GM19463 (cell line): ENCODE results near the gene POLR3E.
"Not testable (repeated sequence)": the region's sequence is repeated elsewhere in the genome, so short reads cannot be mapped to it uniquely, and the experiment has no call there.

Experiments used
- ATAC-seq: cut with Tn5 transposase; IDR thresholded peaks from one replicate; pipeline ENCODE4 v1.9.1; 2021; ENCODE audit warnings: mild to moderate bottlenecking, moderate library complexity; ENCODE audit not compliant: unreplicated experiment

Gene POLR3E

DNA sequence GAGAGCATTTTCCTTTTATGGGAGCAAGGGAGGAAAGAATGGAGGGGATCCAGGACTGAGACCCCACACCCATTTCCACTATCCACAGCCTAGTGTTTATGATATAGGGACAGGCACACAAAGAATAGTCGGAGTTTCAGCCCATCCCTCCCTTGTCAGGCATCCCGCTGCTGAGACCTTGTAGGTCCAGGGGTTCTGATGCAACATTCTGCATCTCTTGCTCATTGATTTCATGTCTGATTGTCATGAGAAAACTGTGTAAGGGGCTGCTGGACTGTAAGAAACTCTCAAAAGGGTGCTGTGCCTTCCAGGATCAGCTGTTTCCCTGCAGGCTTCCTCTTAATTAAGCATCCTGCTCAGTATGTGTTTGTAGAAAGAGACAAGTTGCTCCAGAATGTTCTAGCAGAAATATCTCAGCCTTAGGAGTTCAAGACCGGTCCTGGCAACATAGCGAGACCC, 5.3 kb upstream of the POLR3E start:
- ATAC-seq: no peak

DNA sequence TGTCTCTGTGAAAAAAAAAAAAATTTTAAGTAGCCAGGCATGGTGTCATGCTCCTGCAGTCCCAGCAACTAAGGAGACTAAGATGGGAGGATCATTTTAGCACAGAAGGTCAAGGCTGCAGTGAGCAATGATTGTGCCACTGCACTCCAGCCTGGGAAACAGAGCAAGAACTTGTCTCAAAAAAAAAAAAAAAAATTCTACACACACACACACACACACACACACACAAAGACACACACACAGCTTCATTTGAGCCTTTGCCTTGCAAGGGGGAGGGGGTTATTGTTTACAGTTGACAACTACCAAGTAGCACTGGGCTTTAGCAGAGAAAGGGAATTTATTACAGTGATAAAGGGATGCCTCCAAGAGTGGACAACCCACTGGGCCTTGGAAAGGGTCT, 4.9 kb upstream of the POLR3E start:
- no peak for ATAC-seq

DNA sequence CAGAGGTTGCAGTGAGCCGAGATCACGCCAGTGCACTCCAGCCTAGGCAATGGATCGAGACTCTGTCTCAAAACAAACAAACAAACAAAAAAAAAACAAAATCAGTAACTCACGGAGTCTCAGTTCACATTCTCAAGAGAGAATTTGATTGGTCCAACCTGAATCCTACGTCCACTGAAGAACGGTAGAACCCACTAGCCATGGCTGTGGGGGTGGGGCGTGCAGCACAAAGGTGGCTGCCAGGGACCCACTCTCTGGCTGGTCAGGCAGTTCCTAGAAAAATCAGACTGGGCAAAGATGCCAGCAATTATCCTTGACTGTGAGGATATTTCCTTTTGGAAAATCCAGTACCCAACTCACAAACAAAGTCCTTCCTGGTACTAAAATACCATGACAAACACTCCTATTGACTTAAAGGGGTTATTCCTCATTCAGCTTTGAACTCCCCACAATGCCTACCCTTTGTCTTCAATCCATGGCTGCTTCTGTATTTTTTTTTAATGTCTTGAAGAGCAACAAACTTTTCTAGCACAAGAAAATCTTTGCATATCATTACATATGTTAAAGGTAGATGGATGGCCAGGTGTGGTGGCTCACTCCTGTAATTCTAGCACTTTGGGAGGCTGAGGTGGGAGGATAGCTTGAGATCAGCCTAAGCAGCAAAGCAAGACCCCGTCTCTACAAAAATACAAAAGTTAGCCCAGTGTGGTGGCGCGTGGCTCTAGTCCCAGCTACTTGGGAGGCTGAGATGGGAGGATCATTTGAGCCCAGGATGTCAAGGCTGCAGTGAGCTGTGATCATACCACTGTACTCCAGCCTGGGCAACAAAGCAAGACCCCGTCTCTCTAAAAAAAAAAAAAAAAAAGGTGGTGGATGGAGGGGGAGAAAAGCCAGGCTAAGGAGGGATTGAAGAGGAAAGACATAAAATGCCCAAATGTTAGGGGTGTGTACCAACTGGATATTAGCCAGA, 3.8 kb upstream of the POLR3E start:
- ATAC-seq: no peak

DNA sequence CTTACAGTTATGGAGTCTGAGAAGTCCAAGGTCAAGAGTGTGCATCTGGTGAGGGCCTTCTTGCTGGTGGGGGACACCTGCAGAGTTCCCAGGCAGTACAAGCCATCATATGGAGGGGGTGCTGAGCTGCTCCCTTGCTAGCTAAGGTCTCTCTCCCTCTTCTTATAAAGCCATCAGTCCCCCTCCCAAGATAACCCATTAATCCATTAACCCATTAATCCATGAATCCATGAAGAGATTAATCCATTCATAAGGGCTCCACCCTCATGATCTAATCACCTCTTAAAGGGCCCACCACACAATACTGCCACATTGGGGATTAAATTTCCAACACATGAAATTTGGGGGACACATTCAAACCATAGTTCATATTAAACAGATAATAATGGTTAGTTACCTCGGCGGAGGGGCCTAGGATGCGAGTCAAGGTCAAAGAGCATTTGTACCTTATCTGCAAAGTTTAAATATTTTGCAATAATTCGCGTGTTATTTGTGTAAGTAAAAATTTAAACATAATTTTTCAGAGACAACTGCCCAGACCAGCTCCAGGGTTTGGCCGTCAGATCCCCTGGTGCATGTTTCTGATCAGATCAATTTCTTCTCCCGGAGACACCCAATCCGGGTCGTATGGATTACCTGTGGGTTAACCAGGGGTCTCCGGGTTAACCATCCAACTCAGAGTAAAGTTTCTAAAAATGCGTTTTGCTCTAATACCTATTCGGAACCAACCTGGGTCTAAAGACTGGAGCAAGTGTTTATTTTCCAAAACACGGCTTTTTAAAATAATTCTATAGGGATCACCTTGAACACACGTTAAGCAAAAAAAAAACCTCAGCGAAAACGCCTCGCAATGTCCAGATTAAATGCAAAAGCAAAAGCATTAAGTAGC, 740 bp upstream of the POLR3E start:
- no peak for ATAC-seq

DNA sequence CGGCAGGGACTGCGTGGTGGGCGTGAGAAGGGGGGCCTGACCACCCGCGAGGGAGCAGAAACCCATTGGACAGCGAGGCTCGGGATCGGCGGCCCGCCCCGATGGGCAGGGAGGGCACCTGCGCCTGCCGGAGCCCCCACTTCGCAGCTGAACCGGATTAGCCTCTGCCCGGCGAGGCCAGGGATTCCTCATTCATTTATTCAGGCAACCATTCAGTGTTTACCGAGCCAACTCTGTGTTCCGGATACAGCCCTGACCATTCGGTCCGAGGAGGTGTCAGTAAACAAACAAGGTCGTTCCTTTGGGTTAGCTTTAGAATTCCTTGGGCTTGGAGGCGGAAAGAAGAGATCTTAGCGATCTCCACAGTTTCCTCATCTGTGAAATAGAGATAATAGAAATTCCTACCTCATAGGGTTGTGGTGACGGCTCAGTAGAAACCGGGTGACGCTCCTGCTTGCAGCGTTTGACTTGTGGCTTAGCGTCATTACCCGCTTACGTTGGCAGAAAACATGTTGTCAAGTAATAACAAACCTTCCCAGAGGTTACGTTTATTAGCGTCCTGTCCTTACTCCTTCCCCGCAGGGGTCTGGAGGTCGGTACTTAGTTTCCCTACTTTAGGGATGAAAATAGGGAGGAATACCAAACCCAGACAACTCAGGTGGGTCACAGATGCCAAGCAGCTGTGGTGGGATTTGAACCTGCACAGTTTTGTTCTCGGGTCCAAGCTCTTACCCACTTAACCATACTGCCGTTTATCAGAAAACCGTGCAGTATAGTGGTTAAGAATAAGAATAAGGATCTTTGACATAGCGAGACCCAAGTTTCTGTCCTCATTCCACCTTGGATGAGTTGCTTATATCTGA, 893 bp downstream of the POLR3E start:
- peak; percentile 28 for ATAC-seq

DNA sequence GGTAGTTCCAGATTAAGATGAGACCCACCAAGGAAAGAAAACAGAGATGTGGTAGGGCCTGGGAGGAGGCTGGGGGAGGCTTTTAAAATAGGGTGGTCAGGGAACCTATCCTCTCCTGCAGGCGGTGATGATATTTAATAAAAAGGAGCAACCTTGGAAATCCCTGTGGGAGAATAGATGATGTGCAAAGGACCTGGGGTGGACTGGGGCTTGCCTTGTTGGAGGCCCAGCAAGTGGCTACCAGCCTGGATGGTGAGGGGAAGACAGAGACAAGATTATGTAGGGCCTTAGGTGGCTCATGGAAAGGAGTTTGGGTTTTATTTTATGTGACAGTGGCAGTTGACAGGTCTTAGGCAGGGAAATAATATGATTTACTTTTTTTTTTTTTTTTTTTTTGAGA, 1.8 kb downstream of the POLR3E start:
- no peak for ATAC-seq

DNA sequence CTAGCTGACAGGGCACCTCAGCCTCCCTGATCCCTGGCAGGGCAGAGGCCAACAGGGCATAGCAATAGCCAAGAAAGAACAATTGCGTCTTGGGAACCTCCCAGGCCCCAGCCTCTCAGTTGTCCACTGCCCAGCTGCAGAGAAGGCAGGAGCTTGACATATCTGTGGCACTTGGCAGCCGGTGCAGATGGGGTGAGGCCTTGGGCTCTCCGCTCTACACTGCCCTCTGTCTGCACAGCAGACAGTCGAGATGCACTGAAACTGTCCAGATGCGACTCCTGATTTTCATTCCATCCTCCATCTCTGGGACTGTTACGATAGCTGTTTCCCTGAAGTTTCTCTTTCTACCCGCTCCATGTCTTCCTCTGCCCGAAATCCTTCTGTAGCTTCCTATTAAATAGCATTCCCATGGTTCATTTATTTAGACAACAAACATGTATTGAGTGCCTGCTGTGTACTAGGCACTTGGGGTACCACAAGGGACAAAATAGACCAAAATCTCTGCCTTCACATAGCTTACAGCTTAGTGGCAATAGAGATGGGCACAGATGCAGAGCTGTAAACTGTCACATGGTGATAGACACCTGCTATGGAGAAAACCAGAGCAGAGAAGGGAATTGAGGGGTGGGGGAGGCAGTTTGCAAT, 3.3 kb downstream of the POLR3E start:
- ATAC-seq: no peak

DNA sequence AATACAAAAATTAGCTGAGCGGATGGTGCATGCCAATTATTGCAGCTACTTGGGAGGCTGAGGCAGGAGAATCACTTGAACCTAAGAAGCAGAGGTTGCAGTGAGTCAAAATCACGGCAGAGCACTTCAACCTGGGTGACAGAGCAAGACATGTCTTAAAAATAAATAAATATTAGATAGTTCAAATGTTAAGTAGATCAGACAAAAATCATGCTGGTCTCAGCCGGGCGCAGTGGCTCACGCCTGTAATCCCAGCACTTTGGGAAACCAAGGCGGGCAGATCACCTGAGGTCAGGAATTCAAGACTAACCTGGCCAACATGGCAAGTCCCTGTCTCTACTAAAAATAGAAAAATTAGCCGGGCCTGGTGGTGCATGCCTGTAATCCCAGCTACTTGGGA, 4.2 kb downstream of the POLR3E start:
- ATAC-seq: not testable (repeated sequence)

DNA sequence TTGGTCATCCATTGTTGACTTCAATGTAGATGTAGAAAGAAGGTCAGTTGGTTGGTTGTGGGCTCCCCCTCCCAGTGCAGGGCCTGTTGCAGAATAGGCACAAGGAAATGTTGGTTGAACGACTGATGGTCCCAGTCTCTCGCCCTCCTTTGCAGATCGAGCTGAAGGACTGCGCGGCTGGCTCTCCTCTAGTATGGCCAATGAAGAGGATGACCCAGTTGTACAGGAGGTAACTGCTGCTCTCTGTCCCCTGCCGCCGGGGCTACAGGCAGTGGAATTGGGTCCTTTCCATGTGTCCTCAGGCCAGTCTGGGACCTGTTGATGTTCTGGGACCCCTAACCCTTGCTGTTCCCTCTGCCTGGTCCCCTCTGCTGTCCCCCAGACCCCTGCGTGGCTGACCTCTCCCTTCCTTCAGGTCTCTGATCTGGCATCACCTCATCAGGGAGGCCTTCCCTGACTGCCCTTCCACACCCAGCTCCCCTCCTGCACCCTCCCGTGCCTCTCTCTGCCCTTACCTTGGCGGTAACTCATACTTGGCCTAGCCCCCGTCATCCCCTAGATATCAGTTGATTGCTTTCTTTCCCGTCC, 5.7 kb downstream of the POLR3E start:
- ATAC-seq: no peak

DNA sequence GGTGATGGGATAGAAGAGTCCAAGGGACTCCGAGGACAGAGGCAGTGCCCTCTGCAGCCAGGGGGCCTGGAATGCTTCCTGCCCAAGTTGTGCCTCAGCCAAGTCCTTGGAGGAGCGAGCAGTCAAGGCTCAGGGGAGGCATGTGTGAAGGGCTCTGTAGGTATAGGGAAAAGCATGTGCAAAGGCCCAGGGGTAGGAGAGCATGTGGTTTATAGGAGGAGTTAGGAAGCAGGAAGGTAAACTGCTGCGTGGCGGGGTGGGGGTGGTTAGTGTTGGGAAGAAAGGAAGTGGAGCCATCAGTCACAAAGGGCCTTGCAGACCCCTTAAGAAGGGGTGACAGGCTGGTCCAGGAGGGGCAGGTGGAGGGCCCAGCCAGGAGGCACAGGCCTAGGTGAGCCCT, 7.2 kb downstream of the POLR3E start:
- no peak for ATAC-seq

DNA sequence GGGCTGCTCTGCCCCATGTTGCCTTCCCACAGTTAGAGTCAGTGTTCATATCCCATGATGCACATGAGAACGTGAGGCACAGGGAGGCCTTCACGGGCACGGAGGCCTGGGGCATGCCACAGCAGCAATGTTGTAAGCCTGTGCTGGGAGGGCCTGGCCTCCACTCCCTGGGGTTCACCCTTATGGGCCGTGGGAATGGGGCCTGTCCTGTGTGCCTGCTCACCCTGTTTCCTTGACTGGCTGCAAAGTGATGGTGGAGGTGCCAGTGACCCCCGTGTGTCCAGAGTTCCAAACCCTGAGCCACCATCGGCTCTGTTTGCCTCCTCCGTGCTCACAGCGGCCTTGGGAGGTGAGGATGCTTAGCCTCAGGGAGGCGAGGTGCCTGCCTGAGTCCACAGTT, 9.6 kb downstream of the POLR3E start:
- no peak for ATAC-seq

DNA sequence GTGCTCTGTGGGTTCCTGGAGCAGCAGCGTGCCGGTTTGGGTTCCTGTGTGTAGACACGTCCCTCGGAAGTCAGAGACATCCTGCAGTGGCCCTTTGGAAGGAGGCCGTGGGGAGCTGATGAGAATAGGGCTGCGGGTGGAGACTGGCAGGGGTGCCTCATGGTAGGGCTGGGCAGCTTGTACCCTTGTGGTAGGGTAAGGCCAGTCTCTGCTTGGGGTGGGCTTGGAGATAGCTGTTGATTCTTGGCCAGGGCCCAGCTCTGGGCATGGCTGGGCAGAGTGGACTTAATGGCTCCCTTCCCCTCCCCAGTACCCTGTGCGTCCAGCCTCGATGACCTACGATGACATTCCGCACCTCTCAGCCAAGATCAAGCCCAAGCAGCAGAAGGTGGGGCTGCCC, 10.6 kb downstream of the POLR3E start:
- no peak for ATAC-seq

DNA sequence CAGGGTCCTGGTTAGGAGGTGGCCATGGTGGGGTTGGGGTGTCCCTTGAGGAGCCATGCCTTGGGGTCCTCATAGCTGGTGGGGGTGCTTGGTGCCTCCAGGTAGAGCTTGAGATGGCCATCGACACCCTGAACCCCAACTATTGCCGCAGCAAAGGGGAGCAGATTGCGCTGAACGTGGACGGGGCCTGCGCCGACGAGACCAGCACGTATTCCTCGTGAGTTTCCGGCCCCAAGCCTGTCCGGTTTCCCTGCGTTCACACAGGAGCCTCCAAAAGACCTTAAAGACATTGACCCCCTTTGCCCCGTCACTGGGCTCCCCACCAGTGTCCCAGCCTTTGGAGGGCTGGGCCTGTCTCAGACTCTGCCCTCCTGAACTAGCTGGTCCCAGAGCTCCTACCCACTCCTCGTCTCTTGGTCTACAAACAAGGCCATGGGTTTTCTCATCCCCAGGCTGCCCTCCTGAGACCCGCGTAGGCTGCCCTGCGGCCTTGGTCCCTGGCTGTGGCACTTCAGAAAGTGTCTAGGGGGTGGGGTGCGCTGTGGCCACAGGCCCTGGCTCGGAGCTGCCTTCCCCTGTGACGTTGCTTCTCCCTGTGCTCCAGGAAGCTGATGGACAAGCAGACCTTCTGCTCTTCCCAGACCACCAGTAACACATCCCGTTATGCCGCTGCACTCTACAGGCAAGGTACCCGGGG, 11.8 kb downstream of the POLR3E start:
- no peak for ATAC-seq

DNA sequence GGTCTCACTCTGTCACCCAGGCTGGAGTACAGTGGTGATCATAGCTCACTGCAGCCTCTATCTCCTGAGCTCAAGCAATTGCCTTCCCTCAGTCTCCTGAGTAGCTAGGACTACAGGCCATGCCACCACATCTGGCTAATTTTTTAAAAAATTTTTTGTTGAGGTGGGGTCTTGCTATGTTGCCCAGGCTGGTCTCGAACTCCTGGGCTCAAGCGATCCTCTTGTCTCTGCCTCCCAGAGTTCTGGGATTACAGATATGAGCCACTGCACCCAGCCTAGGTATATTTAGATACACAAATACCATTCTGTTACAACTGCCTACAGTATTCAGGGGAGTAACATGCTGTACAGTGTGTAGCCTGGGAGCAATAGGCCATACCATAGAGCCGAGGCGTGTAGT, 14.3 kb downstream of the POLR3E start:
- ATAC-seq: no peak

DNA sequence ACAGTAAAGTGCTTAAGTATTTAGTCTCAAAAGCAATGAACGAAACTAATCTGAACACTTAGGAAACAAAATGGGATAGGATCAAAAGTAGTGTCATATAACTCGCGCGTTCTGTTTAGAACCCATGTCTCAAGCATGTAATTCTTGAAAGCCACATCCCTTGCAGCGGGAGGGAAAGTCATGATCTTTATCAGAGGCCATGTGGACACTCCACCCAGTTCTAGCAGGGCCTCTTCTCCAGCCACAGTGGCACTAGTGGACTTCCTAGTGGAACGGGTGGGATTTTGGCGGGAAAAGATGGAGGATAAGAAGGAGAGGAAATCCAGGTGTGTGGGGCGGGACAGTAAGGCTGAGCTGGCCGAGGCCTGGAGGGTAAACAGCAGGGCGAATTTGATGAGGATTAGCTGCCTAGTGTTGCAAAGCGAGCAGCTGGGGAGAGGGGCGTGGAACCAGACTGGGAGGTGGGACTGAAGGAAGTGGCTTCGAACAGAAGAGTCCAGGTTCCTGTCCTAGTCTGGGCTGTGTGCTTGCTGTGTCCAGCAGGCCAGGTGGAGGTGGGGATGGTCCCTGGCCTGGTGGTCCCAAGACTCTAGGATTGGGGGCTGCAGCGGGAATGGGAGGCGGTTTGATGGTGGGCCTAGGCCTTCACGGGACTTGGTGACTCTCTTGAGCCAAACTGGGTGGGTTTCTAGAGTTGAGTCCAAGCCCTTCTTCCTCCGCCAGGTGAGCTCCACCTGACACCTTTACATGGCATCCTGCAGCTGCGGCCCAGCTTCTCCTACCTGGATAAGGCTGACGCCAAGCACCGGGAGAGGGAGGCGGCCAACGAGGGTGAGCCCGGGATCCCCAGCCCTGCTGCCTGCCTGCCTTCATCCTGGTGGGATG, 15.9 kb downstream of the POLR3E start:
- ATAC-seq: no peak

DNA sequence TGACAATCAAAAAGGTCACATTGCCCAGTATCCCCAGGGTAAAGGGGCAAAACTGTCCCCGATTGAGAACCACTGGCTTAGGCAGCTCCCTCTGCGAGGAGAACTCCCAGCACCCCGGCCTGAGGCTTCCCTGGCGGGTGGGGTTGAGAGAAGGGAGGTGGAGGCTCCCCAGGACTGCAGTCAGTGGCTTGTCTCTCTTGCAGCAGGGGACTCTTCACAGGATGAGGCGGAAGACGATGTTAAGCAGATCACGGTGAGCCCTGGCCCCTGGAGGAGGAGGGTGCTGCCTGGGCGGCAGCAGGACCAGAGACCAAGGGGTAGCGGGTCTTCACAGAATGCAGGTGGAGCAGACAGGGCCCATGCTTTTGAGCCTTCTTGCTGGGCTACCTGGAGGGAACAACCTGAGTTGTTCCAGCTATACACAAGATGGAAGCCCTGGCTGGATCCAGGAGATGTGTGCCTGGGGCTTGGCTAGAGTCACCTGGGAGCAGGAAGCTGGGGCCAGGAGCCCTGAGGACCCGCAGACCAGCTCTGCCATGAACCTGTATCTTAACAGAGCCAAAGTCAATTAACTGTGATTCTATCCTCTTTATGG, 16.8 kb downstream of the POLR3E start:
- no peak for ATAC-seq

DNA sequence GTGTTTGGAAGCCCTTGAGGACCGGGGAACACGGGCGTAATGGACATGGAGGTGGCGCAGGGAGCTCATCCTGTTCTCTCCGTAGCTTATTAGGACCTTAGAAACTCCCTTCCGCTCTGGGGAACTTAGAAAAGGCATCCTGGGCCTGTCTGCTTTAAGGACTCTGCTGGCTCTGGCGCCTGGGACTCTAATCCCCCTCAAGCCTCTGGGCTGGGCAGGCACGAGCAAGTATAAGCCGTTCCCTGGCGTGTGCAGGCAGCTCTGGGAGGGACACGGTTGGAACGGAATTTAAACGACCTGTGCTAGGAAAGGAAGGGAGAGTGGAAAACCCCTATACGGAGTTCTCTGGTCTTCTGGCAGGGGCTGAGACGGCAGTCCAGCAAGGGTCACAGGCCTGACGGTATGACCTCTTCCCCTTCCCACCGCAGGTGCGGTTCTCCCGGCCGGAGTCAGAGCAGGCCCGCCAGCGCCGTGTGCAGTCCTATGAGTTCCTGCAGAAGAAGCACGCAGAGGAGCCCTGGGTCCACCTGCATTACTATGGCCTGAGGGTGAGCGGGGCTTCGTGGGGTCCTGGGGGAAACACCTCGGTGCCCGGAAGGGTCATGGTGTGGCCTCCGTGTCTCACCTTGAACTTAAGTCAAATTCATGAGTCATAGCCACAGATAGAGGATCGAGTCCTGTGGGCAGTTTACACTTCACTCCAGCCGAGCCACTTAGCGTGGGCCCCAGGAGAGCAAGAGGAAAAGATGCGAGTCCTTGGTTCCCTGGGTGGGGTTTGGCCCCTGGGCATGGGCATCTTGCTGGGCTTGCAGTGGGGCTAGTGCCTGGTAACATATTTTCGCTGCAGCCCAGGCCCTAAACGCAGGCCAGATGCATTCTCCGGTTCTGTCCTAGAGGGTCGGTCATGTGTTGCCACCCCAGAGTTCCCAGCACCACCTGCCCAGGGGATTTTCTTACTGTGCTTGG, 17.7 kb downstream of the POLR3E start:
- no peak for ATAC-seq
